Stimulated activated CD4-positive, alpha-beta T cell treated with anti-CD3 and anti-CD28 coated beads, TNF-alpha, amount 100 ng/mL, for 24 hours (primary cell): ENCODE results near the gene TOM1L2.
"Not testable (repeated sequence)": the region's sequence is repeated elsewhere in the genome, so short reads cannot be mapped to it uniquely, and the experiment has no call there.

ENCODE experiments used
- DNase-seq, 3 experiments: peaks; one replicate each; pipeline ENCODE4 v3.0.0-alpha.2; 2020; ENCODE audit warnings: low read depth in 3 of 3

Gene TOM1L2

DNA sequence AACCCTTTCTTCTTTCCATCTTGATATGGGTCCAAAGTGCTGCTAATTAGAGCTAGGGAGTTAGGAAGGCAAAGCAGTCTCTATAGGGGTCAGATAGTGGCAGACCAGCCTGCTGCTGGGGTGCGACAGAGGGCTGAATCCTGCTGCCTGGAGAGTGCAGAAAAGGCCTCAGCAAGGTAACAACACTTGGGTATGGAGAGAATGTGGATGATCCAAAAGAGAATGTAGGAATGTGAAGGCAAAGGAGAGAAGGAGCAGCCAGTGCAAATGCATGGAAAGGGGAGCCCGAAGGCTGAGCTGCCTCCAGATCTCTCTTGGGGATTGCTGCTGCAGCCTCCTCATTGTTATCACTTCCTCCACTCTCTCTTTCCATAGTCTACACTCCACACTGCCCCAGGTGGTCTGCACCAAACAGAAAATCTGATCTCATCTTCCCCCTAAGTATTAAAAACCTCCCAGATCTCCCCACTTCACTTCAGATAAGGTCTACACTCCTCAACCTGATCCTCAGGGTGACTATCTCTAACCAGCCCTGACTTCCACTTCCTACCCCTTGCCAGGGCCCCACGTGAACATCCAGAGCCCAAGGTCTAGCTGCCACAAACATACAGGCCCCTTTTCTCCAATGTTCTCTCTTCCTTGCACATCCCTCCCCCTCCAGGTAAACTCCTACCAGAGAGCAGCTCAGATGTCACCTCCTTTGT, 28.8 kb downstream of the TOM1L2 start:
- DNase-seq, result no peak

DNA sequence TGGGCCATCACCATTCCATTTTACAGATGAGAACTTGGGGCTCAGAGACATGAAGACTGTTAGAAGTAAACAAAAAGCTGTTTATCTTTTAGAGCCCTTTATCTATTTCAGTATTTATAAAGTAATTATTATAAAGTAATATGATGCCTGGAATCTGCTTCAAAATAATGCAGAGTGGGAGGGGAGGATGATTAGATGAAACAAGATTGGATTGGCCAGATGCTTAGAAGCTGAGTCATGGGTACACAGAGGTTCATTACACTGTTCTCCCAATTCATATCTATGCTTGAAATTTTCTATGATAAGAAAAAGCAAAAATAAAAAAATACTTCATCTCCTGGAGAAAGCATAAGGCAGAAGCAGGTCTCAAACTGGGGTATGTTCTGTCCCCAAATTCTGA, 29.4 kb downstream of the TOM1L2 start:
- no peak for DNase-seq

DNA sequence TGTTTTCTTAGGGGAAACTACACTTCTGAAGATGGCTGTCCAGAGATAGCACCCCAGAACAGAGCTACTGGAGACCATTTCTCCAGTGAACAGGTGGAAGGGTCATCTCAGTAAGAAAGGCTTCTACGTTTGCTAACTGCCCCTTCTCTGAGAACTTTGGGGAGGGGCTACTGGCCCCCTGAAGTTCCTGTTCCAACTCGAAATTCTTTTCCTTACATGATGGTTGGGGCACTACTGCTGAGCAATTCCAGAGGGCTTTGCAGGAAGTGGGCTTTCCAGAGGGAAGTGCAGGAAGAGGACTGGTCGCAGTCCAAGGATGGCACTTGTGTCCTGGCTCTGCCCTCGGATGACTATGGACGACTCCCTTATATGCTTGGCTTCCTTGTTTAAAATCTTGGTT, 31.2 kb downstream of the TOM1L2 start:
- DNase-seq, result no peak

DNA sequence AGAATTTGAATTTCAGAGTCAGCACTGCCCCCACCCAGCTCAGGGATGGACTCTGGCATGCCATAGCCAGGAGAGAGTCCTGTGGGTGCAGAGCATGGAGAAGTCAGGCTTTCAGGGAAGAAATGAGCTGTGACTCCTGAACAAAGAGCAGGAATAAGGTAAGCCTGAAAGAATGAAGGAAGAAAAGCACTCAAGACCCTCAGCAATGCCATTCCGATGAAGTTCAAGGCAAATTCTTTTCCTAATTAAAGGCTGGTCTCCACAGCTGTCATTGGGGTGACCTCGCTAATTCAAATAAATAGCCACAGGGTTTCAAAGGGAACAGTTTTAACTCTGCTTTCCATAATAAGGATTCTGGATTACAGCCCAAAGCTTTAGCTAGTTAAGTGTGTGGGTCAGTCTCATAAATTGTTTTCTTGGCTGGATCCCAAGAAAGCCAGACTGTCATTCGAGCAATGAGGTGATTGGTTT, 31.7 kb downstream of the TOM1L2 start:
- DNase-seq, result no peak

DNA sequence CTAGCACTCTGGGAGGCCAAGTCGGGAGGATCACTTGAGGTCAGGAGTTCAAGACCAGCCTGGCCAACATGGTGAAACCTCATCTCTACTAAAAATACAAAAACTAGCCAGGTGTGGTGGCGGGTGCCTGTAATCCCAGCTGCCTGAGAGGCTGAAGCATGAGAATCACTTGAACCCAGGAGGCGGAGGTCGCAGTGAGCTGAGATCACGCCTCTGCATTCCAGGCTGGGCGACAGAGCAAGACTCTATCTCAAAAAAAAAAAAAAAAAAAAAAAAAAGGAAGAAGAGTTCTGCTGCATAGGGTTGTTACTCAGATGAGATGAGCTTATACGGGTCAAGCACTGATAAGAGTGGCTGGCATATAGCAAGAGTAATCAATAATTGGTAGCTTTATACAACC, 32.3 kb downstream of the TOM1L2 start:
- DNase-seq, result not testable (repeated sequence)

DNA sequence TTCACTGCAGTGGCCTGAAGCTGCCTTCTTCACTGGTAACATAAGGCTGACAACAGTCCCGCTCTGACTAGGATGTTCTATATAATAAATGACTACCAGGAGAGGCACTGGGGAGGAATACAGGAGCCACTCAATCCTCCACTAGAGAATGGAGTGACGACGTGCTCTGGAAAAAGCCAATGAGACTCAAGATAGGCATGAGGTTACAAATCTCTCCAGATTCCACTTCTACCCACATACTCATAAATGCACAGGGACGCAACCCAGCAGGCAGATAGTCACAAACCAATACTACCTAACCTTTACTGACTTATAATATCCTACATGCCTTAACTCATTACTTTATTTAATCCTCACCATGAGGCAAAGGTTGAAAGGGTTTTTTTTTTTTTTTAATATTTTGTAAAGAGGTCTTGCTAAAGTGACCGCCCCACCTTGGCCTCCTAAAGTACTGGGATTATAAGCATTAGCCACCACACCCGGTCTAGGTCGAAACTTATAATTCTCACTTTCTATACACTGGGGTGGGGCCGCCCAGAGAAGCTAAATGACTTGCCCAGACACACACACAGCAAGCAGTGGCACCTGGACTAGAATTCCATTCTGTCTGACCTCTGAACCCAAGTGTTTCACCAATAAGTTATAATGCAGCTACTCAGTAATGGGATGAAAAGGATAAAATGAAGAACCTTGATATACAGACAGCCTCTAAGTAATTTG, 33.7 kb downstream of the TOM1L2 start:
- no peak for DNase-seq

DNA sequence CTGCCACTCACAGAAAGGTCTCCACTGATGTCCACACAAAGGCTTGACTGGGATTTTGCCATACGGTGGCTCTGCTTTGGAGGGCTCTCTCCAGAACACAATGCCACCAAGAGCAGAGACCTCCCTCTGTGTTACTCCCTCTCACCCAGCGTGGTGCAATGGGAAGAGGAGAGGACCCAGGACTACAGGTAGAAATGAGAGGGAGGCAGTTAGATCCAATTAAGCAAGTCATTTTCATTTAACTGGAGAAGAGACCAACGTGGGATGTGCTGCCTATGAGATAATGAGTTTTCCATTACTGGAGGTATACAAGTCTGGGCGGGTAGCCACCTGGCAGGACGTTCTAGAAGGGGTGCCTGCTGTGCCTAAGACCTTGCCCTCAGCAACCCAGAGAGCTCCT, 34.2 kb downstream of the TOM1L2 start:
- no peak for DNase-seq

DNA sequence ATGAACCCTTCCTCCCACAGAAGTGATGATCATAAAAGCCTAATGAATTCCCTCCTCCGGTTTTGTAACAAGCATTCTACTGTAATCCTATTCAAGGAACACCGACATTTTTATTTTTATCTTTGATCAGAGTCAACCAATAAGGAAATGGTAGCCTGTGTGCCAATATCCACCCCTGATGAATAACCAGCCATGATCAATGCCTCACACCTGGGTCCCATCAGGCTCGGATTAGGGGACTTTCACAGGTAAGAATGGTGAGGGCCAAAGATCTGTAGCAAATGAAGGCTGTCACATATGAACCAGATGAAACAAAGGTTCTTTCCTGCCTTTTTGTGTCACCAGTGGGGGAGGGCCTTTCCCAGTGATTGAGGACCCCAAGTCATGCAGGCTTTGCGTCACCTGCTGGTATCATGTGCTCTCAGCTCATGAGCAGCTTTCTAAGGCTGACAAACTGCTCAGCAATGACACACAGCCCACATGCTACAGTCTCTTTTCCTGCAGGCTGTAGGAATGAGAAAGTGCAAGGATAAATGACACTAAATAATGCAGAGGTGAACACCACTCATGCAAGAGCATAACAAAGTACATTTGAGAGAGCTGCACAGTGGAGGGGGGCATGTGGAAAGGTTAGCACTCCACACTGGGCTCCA, 34.9 kb downstream of the TOM1L2 start:
- no peak for DNase-seq

DNA sequence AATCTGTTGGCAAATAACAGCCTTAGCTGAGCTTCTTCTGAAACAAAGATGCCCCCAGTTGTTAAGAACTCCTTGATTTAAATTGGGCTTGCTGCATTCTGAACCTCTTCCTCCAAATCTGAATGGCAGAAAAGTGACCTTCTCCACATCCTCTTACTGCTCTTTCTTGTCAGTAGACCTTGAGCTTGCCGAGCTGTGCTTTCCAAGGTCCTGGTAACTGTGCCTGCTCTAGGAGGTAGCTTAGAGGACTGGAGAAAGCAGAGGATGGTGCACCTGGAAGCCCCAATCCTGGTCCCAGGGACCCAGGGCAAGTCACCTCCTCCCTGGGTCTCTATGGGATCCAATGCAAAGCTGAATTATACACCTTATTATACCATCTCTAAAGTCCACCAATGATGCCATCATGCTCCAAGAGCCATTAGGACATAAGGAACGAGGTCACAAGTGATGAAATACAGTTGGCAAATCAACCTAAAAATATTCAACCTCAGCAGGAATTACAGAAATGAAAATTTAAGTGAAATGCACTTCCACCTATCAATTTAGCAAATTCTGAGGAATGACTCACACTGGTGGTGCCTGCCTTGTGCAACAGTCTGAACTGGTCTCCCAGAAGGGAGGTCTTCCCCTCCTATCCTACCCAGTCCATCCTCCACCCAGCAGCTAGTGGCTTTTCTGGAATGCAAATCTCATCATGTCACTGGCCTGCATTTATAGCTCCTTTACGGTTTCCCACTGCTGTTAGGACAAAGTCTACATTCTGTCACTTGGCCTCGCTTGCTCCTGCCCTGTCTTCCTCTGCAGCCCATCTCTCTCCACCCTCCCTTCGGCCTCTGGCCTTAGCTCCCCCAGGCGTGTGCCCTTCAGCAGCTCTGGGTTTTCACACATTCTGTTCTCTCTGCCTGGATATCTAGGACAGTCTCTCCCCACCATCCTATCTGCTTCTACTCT, 36.6 kb downstream of the TOM1L2 start:
- no peak for DNase-seq

DNA sequence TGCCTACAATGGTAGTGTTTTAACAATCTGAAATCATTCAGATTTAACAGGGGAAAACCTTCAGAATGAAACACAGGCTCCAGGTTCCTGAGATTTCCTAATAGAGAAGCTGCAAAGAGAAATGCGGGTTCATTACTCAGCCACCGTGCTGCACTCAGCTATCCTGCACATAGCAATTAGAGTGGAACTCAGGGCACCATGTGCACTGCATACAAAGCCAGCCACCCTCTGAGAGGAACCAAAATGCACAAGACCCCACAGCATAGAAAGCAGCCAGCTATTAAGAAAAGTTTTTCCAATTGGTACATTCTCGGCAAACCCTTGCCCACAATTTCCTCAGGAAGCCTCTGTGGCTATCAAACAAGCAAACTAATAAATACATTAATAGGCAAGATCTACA, 37.4 kb downstream of the TOM1L2 start:
- DNase-seq, result no peak

DNA sequence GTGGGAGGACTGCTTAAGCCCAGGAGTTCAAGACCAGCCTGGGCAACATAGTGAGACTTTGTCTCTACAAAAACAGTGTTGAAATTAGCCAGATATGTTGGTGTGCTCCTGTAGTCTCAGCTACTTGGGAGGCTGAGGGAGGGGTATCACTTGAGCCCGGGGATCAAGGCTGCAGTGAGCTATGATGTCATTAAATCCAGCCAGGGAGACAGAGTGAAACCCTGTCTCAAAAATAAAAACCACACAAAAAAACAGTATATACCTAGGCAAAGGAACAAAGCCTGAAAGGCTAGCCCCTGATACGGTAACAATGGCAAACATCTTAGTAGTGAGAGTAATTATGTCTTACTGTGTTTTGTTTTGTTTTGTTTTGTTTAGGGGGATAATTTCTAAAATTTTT, 38.0 kb downstream of the TOM1L2 start:
- DNase-seq, result no peak

DNA sequence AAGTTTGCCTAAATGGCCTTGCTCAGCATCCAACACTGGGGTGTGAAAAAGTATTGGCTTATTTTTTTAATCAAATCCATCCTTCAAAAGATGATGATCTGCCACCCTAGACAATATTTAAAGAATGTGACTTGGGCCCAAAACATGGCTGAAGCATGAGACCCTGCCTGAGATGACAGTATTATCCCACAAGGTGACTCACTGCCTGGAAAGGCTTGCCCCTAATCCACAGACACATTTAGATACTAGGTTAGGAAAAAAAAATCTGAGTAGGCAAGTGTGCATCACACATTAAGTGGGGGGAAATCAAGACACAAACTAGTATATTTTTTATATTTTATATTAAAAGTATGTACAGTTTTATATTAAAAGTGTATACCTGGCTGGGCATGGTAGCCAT, 38.4 kb downstream of the TOM1L2 start:
- DNase-seq, result no peak

DNA sequence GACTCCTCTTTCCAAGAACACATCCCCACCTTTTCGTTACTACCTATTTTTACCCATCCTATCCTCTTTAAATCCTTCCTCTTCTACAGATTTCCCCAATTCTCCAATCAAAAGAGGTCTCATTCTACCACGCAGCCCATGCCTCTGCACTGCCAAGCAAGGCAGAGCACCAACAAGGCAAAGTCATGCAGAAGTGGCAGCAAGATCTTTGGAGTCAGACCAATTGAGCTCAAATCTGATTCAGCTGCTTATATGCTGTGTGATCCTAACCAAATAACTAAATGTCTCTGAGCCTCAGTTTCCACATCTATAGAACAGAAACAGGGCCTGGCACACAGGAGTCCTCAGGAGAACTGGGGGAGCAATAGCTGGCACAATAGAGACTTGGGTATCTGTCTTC, 41.0 kb downstream of the TOM1L2 start:
- DNase-seq, result no peak

DNA sequence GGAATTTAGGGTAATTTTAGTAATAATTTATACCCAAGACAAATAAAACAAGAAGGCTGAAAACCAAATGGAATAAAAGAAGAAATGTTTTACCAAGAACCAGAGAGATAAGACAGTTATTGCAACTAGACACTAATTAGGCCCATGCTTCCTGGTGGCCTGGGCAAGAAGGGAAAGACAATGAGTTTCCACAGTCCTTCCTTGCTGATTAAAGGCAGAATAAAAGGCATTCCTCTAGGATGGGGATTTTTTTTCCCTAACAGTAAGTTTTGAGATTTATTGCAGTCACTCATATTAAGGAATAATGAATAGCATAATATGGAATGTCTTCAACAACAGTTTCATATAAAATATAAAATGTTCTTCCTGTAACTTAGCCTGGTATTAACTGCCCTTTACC, 41.5 kb downstream of the TOM1L2 start:
- no peak for DNase-seq

DNA sequence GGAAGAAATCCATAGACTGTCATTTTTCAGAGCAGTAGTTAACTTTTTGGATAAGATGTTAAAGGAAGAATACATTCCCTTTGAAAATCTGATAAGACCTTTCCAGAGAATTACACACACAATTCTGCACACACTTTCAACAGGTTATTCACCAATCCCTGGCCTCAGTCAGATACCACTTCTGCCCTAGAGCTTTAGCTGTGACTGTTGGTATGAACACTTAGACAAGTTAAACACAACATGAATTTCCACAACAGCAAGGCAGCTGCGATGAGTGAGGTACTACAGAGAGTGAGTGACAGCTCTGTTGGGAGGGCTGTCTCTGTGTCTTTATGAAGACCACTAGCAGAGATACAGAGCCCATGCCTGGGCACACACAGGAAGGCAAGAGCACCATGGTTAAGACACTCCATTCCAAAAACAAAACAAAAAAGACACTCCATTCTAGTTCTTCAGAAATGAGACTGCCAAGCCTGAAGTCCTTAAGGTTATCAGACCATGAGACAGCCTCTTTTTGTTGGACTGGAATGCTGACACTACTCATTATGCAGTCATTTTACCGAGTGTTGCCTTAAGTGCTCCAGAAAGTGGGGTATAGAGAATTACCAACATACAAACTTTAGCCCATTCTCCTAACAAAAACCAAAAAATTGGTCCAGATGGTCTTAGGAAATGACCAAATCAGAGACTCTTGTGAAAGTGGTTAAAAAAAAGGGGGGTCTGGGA, 42.4 kb downstream of the TOM1L2 start:
- no peak for DNase-seq

DNA sequence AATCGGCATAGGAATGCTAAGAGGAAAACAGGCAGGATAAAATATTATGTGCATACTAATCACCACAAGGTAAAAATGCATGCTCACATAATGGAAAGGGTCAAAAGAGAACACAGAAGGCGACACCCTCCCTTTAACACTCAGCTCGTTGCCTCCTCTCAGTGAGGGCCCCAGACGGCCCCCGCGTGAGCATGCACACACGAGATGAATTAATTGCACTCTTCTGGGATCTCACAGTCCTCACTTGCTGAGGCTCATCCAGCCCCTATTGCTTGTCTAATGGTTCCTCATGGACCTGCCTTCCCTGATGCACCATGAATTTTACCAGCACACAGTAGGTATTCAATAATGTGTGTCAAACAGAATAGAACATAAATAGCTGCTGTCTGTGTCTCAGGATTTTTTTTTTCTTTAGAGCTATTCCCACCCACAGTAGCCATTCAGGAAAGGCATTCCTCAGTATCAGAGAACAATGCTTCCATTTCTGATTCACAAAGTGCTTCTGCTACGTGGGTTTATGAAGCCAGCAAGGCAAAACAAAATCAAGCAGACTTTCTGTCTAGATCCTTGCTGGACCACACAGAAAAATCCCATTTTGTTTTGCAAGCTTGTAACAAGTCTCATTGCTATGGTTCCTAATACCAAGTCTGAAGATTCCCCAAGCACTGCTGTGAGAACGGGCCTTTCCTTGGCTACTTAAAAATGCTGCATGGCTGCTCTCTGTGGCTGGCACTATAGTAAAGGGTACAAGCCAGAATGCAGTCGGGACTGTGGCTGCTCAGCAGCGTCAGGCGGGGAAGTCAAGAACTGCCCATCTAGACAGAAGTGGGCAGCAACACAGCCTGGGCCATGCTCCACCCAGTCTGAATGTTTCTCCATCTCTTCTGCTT, 43.6 kb downstream of the TOM1L2 start:
- DNase-seq, result no peak

DNA sequence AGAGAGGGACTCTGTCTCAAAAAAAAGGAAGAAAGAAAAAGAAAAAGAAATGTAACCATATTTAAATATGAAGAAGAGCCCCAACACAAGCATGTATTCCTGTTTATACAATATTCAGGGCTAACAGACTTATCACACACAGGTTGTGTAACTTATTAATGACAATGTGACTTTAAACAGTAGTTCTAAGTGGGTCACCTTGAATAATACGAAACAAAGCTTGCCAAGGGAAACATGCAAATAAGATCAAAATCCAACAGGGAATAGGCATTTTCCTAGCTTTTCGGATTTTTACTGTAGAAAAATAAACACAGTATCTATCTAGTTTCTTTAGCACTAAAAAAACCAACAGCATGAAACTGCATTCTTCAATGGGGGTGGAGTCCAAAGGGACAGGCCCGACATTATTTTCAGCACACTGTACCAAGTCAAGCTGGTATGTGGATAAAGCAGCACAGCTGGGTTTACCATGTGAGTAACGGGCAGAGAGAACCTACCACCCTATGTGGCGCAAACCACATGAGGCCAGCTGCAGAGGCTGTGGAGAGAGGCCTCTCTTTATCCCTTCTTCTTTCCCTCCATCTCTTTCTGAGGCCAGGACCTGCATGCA, 45.3 kb downstream of the TOM1L2 start:
- no peak for DNase-seq

DNA sequence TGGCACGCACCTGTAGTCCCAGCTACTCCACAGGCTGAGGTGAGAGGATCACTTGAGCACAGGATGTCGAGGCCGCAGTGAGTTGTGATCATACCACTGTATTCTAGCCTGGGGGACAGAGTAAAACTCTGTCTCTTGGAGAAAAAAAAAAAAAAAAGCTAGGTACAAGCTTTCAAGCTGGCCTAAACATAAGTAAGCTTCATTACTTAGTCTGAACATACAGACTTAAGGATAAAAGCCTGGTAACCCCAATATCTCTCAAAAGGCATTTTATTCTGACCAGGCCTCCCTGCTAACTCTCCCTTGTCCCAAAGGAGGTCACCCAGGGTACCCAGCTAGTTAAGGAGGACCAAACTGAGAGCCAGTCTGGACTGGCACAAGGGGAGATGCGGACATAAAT, 46.2 kb downstream of the TOM1L2 start:
- no peak for DNase-seq

DNA sequence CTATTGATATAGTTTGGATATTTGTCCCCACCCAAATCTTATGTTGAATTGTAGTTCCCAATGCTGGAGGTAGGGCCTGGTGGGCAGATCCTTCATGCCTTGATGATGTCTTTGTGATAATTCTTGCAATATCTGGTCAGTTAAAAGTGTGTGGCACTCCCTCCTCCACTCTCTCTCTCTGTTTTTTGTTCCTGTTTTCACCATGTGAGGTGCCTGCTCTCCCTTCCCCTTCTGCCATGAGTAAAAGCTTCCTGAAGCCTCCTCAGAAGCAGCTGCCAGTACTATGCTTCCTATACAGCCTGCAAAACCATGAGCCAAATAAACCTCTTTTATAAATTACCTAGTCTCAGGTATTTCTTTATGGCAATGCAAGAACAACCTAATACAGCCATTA, 47.3 kb downstream of the TOM1L2 start:
- no peak for DNase-seq
